A549 (cell line): ENCODE data around the gene TXNDC17. TPM values are rescaled to one million over a fixed set of nuclear protein-coding genes. Genes with fewer than 3 reads are reported as not detected.
A peak's percentile ranks its signal among the peaks of the same experiment; 100 is the strongest.

Source experiments
- ATAC-seq, 2 experiments: fragments of 200-7000 bp in 1 of 2; fragments of >200 bp in 1 of 2; cut with Nextera tagmentation in 1 of 2; cut with Tn5 transposase in 1 of 2; 3 replicates each; pipeline versions ENCODE4 v1.8.0 to v1.9.1; 2018 to 2020; ENCODE audit warnings: mild to moderate bottlenecking in 1 of 2, moderate library complexity in 1 of 2
- CTCF ChIA-PET: fragments of 300-600 bp; sonication (Branson Sonifier 250); formaldehyde crosslinking; extraction: SDS; loops from one replicate; lab custom pipeline; 2021; ENCODE audit warnings: antibody characterized with exemption, inconsistent platforms; lab: Yijun Ruan, JAX
- POLR2A ChIA-PET: fragments of 350-600 bp; formaldehyde crosslinking; extraction: SDS; loops from one replicate; lab custom pipeline; 2021; ENCODE audit warnings: antibody characterized with exemption, inconsistent platforms; lab: Yijun Ruan, JAX
- DNase-seq, 2 experiments: peaks; one replicate each; pipeline versions ENCODE4 v3.0.0 to v3.0.0-alpha.2; 2011 to 2016; ENCODE audit warnings: low read depth in 1 of 2, low spot score in 1 of 2
- FAIRE-seq: peaks from 2 replicates; lab custom pipeline; 2011; peaks lifted over from hg19 to GRCh38; lab: Jason Lieb, UNC
- H3K27ac ChIP-seq, 2 experiments: fragments of >200 bp; sonication (Bioruptor Twin); formaldehyde crosslinking; 3 replicates each; pipeline ENCODE4 v1.5.1; 2016 to 2017
- H3K4me1 ChIP-seq: fragments of >200 bp; sonication (Bioruptor Twin); formaldehyde crosslinking; 3 replicates; pipeline ENCODE4 v1.6.1; 2016
- H3K4me2 ChIP-seq: fragments of >200 bp; sonication (Bioruptor Twin); formaldehyde crosslinking; 3 replicates; pipeline ENCODE4 v1.6.1; 2016
- H3K4me3 ChIP-seq: fragments of >200 bp; sonication (Bioruptor Twin); formaldehyde crosslinking; 3 replicates; pipeline ENCODE4 v1.5.1; 2016
- H3K9me3 ChIP-seq: fragments of >200 bp; sonication (Bioruptor Twin); formaldehyde crosslinking; 3 replicates; pipeline ENCODE4 v1.6.1; 2016
- BHLHE40 ChIP-seq: IDR thresholded peaks from 2 replicates; pipeline ENCODE4 v1.6.1; 2012; ENCODE audit warnings: low read depth, low read length, inconsistent platforms
- CBX2 ChIP-seq: fragments of 200-600 bp; sonication (generic); IDR thresholded peaks from 2 replicates; pipeline ENCODE4 v1.6.1; 2016; ENCODE audit warnings: low read depth, mild to moderate bottlenecking, borderline replicate concordance
- CBX8 ChIP-seq: fragments of 200-600 bp; sonication (generic); IDR thresholded peaks from 2 replicates; pipeline ENCODE4 v1.6.1; 2016
- CEBPB ChIP-seq, 2 experiments: fragments of >200 bp in 1 of 2; sonication (Bioruptor Twin) in 1 of 2; formaldehyde crosslinking in 1 of 2; IDR thresholded peaks; 2 replicates each; pipeline ENCODE4 v1.6.1; 2012 to 2016
- EHF ChIP-seq: fragments of 250-450 bp; sonication (Bioruptor Pico); IDR thresholded peaks from 2 replicates; pipeline ENCODE4 v1.5.0; 2020; ENCODE audit warnings: mild to moderate bottlenecking
- EP300 ChIP-seq, 2 experiments: fragments of >200 bp; sonication (Bioruptor Twin); formaldehyde crosslinking; IDR thresholded peaks; 2 replicates in 1 of 2; 3 replicates in 1 of 2; pipeline ENCODE4 v1.6.1; 2016 to 2017
- ESRRA ChIP-seq: fragments of 150-350 bp; IDR thresholded peaks from 2 replicates; pipeline ENCODE4 v1.6.1; 2014; ENCODE audit warnings: mild to moderate bottlenecking, low read length, borderline replicate concordance
- FOSL2 ChIP-seq, 2 experiments: fragments of 450-650 bp in 1 of 2; fragments of >200 bp in 1 of 2; sonication (Bioruptor Twin) in 1 of 2; formaldehyde crosslinking; IDR thresholded peaks; 2 replicates each; pipeline versions ENCODE4 v1.5.0 to v1.6.1; 2016 to 2020; ENCODE audit warnings: mild to moderate bottlenecking in 1 of 2, moderate library complexity in 1 of 2
- HEYL ChIP-seq: fragments of 250-450 bp; sonication (Bioruptor Pico); IDR thresholded peaks from 2 replicates; pipeline ENCODE4 v1.8.0; 2021; ENCODE audit warnings: mild to moderate bottlenecking, moderate library complexity
- HOXB5 ChIP-seq: fragments of 250-450 bp; sonication (Bioruptor Pico); IDR thresholded peaks from 2 replicates; pipeline ENCODE4 v1.5.0; 2020; ENCODE audit warnings: mild to moderate bottlenecking, moderate library complexity
- JUNB ChIP-seq: fragments of >200 bp; sonication (Bioruptor Twin); formaldehyde crosslinking; IDR thresholded peaks from 2 replicates; pipeline ENCODE4 v1.6.1; 2016
- KDM1A ChIP-seq: fragments of 200-600 bp; sonication (generic); IDR thresholded peaks from 2 replicates; pipeline ENCODE4 v1.6.1; 2016; ENCODE audit warnings: low read depth, mild to moderate bottlenecking
- MAFK ChIP-seq: fragments of 450-650 bp; IDR thresholded peaks from 2 replicates; pipeline ENCODE4 v1.6.1; 2014; ENCODE audit not compliant: partially characterized antibody
- PHF8 ChIP-seq: fragments of 200-600 bp; sonication (generic); IDR thresholded peaks from 2 replicates; pipeline ENCODE4 v1.6.1; 2016; ENCODE audit warnings: low read depth, mild to moderate bottlenecking, antibody characterized with exemption, moderate library complexity, borderline replicate concordance
- POLR2AphosphoS2 ChIP-seq: conservative IDR thresholded peaks from 2 replicates; pipeline ENCODE4 v1.6.1; 2012; ENCODE audit warnings: low read length, improper control_type of control experiment, inconsistent platforms
- RARB ChIP-seq: fragments of 250-450 bp; sonication (Bioruptor Pico); IDR thresholded peaks from 2 replicates; pipeline ENCODE4 v1.8.0; 2021; ENCODE audit warnings: mild to moderate bottlenecking, moderate library complexity
- RCOR1 ChIP-seq: fragments of 150-350 bp; IDR thresholded peaks from 2 replicates; pipeline ENCODE4 v1.6.1; 2014; ENCODE audit warnings: antibody characterized with exemption, low read length, low read depth
- RNF2 ChIP-seq: fragments of 200-600 bp; sonication (generic); IDR thresholded peaks from 2 replicates; pipeline ENCODE4 v1.6.1; 2016; ENCODE audit warnings: low read depth, mild to moderate bottlenecking, antibody characterized with exemption, moderate library complexity, borderline replicate concordance
- SMC3 ChIP-seq: fragments of >200 bp; sonication (Bioruptor Twin); formaldehyde crosslinking; IDR thresholded peaks from 3 replicates; pipeline ENCODE4 v1.6.1; 2018; ENCODE audit warnings: inconsistent platforms
- ZNF302 ChIP-seq: fragments of 250-450 bp; sonication (Bioruptor Pico); IDR thresholded peaks from 2 replicates; pipeline ENCODE4 v1.9.0; 2021; ENCODE audit warnings: inconsistent platforms, mild to moderate bottlenecking, moderate library complexity
- WGBS: methylation state at CpG from one replicate; pipeline ENCODE4 v1.1.6; 2017; ENCODE audit errors: missing lambda C conversion rate; 5-methylcytosine and 5-hydroxymethylcytosine counted together
- polyA plus RNA-seq, 4 experiments: library from polyadenylated mRNA; depleted of rRNA in 3 of 4; stranded (reverse); fragments of >200 nt; fragmentation: RNase III in 1 of 4; extraction: RNeasy Plus Mini Kit Qiagen cat#74134 plus additional on column Dnase treatment in 1 of 4; gene quantifications; 2 replicates in 3 of 4; 3 replicates in 1 of 4; pipeline ENCODE4 v1.2.3, GENCODE V29; 2011 to 2017
- TF ChIP-seq, protein P1 (sequence below): IDR thresholded peaks from 2 replicates; pipeline ENCODE4 v1.6.1; 2012
- TF ChIP-seq, protein P2 (sequence below): IDR thresholded peaks from 2 replicates; pipeline ENCODE4 v1.6.1; 2012
- TF ChIP-seq, protein P3 (sequence below): fragments of 250-450 bp; sonication (Bioruptor Pico); IDR thresholded peaks from 2 replicates; pipeline ENCODE4 v1.5.0; 2021; ENCODE audit warnings: mild to moderate bottlenecking, moderate library complexity, borderline replicate concordance
- TF ChIP-seq, protein P4 (sequence below): fragments of >200 bp; sonication (Bioruptor Twin); formaldehyde crosslinking; IDR thresholded peaks from 2 replicates; pipeline ENCODE4 v1.6.1; 2016
- TF ChIP-seq, protein P5 (sequence below): fragments of 250-450 bp; sonication (Bioruptor Pico); IDR thresholded peaks from 2 replicates; pipeline ENCODE4 v1.5.0; 2020; ENCODE audit warnings: low read depth, mild to moderate bottlenecking, moderate library complexity

Gene TXNDC17
- polyA plus RNA-seq, 2 of the 4 experiments (the other 2 are of a cell fraction): 572 to 621 TPM

DNA sequence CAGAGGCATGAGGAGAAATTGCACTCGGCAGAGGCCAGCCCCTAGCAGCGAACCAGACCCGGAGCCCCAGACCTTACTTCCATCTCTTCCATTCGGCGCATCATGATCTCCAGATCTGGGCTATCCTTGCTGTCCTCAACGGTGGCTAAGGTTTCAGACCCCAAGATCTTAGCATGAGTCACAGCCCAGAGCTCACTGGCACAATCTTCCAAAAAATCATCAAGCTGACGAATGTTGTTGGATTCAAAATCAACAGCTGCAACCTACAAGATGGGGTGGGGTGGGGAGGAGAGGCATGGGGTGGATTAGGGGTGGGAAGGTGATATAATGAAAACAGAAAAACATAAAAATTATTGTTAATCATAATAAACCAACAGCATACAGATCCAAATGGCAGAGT is 44.8 kb upstream of the TXNDC17 start:
- ATAC-seq: no peak
- H3K9me3 ChIP-seq: no peaks in the 10 kb centered on the region
- TF ChIP-seq JUNB: no peak
- TF ChIP-seq FOSL2 (IDR thresholded peaks at IDR 0.05): no peak
- no peak for TF ChIP-seq FOSL2 (CRISPR knock-in tag; IDR thresholded peaks at IDR 0.05)
- TF ChIP-seq RNF2: no peak
- TF ChIP-seq, protein P1, sequence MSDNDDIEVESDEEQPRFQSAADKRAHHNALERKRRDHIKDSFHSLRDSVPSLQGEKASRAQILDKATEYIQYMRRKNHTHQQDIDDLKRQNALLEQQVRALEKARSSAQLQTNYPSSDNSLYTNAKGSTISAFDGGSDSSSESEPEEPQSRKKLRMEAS: no peak
- no peak for TF ChIP-seq PHF8
- TF ChIP-seq, protein P2, sequence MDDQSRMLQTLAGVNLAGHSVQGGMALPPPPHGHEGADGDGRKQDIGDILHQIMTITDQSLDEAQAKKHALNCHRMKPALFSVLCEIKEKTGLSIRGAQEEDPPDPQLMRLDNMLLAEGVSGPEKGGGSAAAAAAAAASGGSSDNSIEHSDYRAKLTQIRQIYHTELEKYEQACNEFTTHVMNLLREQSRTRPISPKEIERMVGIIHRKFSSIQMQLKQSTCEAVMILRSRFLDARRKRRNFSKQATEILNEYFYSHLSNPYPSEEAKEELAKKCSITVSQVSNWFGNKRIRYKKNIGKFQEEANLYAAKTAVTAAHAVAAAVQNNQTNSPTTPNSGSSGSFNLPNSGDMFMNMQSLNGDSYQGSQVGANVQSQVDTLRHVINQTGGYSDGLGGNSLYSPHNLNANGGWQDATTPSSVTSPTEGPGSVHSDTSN: no peak
- no peak for DNase-seq
- peaks cover 50% of the 10 kb centered on the region for H3K4me1 ChIP-seq
- ChIA-PET POLR2A (no interaction called here), CTCF (interaction anchor here (2.8 kb wide), 1 partner anchor 124 kb away, joined by 18 read pairs; no protein-coding TSS in a partner anchor)
- FAIRE-seq: no peak
- 94% methylated on average over 7 of the region's 7 CpGs for WGBS
- no peak overlapping the region for H3K27ac ChIP-seq
- no peak overlapping the region for H3K4me2 ChIP-seq
- H3K4me3 ChIP-seq: no peak overlapping the region

DNA sequence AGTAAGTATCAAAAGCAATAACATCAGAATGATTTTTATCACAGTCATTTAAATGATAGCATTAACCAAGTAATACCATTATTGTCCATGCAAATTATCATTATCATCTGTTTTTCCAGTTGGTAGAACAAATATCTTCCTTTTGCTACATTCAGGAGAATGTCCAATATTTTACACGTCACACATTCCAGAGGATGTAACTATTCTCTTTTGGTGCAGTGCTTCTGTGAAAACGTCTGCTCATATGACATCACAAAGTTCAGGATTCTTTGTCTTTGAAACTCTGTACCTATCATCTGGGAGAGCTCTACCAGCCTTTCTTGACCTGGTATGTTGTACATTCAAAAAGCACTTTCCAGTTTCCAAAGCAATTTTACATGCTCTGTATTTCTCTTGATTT is 44.3 kb upstream of the TXNDC17 start:
- no peak for TF ChIP-seq EHF (CRISPR knock-in tag)
- TF ChIP-seq RNF2: no peak
- no peak for TF ChIP-seq RCOR1
- TF ChIP-seq, protein P2: no peak
- TF ChIP-seq, all 56 proteins: peak for 0
- WGBS: 75% methylated on average over 2 of the region's 2 CpGs
- POLR2A ChIA-PET: no interaction called here

DNA sequence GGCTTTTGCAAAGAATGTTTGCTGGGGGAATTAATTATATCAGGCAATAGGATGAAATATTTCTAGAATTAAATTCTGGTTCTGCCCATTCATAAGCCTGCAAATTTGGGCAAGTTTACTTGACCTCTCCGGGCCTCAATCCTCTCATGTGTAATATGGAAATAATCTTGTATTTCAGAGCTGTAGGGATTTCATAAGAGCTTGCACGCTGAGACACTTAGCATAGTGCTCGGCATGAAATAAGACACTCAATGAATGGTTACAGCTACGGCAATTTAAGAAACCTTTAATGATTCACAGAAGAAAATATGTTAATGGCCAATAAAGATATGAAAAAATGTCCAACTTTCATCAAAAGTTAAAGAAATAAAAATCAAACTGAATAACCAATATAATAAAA is 43.9 kb upstream of the TXNDC17 start:
- ChIA-PET CTCF (interaction anchor here (0.9 to 2.8 kb wide), 3 partner anchors 10 to 125 kb away, joined by 3 to 18 read pairs (median 3); no protein-coding TSS in a partner anchor), POLR2A (no interaction called here)
- ATAC-seq (no peak), FAIRE-seq (no peak), DNase-seq (no peak)
- 90% methylated on average over 4 of the region's 4 CpGs for WGBS
- peaks cover 43% of the 10 kb centered on the region for H3K4me1 ChIP-seq
- H3K27ac ChIP-seq: no peak overlapping the region
- TF ChIP-seq CBX2: no peak
- TF ChIP-seq POLR2AphosphoS2: no peak
- TF ChIP-seq, protein P3, sequence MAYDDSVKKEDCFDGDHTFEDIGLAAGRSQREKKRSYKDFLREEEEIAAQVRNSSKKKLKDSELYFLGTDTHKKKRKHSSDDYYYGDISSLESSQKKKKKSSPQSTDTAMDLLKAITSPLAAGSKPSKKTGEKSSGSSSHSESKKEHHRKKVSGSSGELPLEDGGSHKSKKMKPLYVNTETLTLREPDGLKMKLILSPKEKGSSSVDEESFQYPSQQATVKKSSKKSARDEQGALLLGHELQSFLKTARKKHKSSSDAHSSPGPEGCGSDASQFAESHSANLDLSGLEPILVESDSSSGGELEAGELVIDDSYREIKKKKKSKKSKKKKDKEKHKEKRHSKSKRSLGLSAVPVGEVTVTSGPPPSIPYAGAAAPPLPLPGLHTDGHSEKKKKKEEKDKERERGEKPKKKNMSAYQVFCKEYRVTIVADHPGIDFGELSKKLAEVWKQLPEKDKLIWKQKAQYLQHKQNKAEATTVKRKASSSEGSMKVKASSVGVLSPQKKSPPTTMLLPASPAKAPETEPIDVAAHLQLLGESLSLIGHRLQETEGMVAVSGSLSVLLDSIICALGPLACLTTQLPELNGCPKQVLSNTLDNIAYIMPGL (CRISPR knock-in tag): no peak
- TF ChIP-seq HOXB5: no peak
- TF ChIP-seq CBX8: no peak
- TF ChIP-seq, protein P4, sequence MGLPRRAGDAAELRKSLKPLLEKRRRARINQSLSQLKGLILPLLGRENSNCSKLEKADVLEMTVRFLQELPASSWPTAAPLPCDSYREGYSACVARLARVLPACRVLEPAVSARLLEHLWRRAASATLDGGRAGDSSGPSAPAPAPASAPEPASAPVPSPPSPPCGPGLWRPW: no peak
- no peak for TF ChIP-seq CEBPB (IDR thresholded peaks at IDR 0.05)
- no peak for TF ChIP-seq KDM1A
- no peak for TF ChIP-seq ESRRA
- TF ChIP-seq BHLHE40: no peak
- no peak for TF ChIP-seq MAFK
- TF ChIP-seq ZNF302 (CRISPR knock-in tag): no peak
- TF ChIP-seq SMC3: no peak
- no peak for TF ChIP-seq RARB
- TF ChIP-seq, protein P5, sequence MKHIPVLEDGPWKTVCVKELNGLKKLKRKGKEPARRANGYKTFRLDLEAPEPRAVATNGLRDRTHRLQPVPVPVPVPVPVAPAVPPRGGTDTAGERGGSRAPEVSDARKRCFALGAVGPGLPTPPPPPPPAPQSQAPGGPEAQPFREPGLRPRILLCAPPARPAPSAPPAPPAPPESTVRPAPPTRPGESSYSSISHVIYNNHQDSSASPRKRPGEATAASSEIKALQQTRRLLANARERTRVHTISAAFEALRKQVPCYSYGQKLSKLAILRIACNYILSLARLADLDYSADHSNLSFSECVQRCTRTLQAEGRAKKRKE (CRISPR knock-in tag): no peak
- no peak for TF ChIP-seq HEYL (CRISPR knock-in tag)
- no peak for TF ChIP-seq EP300 (IDR thresholded peaks at IDR 0.05)
- no peak overlapping the region for H3K4me2 ChIP-seq
- no peaks in the 10 kb centered on the region for H3K9me3 ChIP-seq
- no peak overlapping the region for H3K4me3 ChIP-seq

More for the DNA sequence above, 44.3 kb upstream of the TXNDC17 start:
- Histone ChIP-seq H3K4me3 (no peak overlapping the region), H3K4me1 (peaks cover 47% of the 10 kb centered on the region), H3K27ac (no peak overlapping the region), H3K4me2 (no peak overlapping the region), H3K9me3 (no peaks in the 10 kb centered on the region)
- FAIRE-seq: peak; percentile 87
- no peak for ATAC-seq
- CTCF ChIA-PET: interaction anchor here (1.1 to 2.8 kb wide), 2 partner anchors 12 to 124 kb away, joined by 3 to 18 read pairs; no protein-coding TSS in a partner anchor
- DNase-seq: no peak
